Muscle of back (tissue), 13 donors: ENCODE data around the gene CHFR. TPM values are rescaled to one million over a fixed set of nuclear protein-coding genes. Genes with fewer than 3 reads are reported as not detected.
A peak's percentile ranks its signal among the peaks of the same experiment; 100 is the strongest.
"Not testable (repeated sequence)": the region's sequence is repeated elsewhere in the genome, so short reads cannot be mapped to it uniquely, and the experiment has no call there.

Experiments used
- DNase-seq, 3 donors: peaks; one replicate each; pipeline versions ENCODE4 v3.0.0 to v3.0.0-alpha.2; 2013
- long read RNA-seq, 9 donors: transcript quantifications; one replicate each; lab custom pipeline, GENCODE V29; 2026
- polyA plus RNA-seq, 10 donors: library from polyadenylated mRNA; unstranded; fragments of 120-200 nt; gene quantifications; one replicate each; pipeline ENCODE4 v1.2.1, GENCODE V29; 2013; ENCODE audit not compliant: insufficient read length in 10 of 10

CHFR gene, protein sequence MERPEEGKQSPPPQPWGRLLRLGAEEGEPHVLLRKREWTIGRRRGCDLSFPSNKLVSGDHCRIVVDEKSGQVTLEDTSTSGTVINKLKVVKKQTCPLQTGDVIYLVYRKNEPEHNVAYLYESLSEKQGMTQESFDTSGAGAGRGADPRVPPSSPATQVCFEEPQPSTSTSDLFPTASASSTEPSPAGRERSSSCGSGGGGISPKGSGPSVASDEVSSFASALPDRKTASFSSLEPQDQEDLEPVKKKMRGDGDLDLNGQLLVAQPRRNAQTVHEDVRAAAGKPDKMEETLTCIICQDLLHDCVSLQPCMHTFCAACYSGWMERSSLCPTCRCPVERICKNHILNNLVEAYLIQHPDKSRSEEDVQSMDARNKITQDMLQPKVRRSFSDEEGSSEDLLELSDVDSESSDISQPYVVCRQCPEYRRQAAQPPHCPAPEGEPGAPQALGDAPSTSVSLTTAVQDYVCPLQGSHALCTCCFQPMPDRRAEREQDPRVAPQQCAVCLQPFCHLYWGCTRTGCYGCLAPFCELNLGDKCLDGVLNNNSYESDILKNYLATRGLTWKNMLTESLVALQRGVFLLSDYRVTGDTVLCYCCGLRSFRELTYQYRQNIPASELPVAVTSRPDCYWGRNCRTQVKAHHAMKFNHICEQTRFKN
- polyA plus RNA-seq = 10 to 100 TPM; 14.2 to 21.9 (median 17.8) TPM
- long read RNA-seq, donor 1 = 0 reads
- long read RNA-seq, donor 2 = 0 reads
- long read RNA-seq, donor 3 = 0 reads
- long read RNA-seq, donor 4 = 0 reads
- long read RNA-seq, donor 5 = 0 reads
- long read RNA-seq, donor 6 = 0 reads
- long read RNA-seq, donor 7 = 0 reads
- long read RNA-seq, donor 8, partial matches to known transcripts = 0 of 2 reads
- long read RNA-seq, donor 8, other reads (novel, unspliced or antisense) = 0 of 2 reads
- long read RNA-seq, donor 9, partial matches to known transcripts = 0 of 1 reads
- long read RNA-seq, donor 9, other reads (novel, unspliced or antisense) = 0 of 1 reads

DNA sequence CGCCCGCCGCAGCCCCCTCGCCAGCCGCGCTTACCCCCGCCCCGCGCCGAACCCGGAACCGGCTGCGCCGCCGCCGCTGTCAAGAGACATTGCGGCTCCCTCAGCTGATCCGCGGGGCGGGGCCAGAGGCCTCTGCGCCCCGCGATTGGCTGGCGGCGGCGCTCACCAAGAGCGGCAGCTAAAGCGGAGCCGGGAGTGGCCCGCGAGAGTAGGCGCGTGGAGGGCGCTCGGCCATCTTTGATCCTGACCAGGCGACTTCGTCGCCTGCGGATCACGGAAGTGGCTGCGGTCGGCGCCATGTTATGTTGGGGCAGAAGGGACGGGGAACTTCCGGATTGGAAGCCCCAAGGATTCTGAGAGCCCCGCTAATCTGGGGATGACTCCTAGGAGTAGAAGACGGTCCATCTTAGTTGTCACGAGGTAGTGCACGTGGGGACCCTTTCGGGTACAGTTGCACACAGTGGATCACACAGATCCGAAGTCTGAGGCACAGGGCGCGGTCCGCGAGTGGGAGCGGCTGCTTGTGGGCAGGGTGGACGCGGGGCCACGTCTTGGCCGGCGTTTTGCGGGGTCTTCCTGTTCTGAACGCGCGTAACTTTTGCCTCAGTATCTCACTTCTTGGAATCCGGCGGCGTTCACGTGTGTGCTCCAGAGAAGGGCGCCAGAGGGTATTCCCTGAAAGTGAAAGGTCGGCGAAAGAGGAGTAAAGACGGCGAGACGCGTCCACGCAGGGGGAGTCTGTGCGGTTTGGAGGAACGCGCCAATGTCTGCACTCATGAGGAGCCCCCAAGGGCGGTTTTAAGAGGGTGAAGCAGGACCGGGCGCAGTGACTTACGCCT lies at the start of gene CHFR:
Gene CHFR, minus strand, starts transcription at position 93 of the 839 bp plus-strand sequence. CDS start 277 bp downstream, outside the sequence.
- DNase-seq = peak; percentile 98 to 99 (median 99)

DNA sequence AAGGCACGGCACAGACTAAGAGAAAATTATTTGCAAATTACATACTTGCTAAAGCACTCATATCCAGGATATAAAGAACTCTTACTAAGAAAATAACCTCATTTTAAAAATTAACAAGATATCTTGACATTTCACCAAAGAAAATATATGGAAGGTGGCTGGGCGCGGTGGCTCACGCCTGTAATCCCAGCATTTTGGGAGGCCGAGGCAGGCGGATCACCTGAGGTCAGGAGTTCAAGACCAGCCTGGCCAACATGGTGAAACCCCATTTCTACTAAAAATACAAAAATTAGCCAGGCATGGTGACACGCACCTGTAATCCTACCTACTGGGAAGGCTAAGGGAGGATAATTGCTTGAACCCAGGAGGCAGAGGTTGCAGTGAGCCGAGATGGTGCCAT lies 49.5 kb upstream of the CHFR start:
- DNase-seq = not testable (repeated sequence)

DNA sequence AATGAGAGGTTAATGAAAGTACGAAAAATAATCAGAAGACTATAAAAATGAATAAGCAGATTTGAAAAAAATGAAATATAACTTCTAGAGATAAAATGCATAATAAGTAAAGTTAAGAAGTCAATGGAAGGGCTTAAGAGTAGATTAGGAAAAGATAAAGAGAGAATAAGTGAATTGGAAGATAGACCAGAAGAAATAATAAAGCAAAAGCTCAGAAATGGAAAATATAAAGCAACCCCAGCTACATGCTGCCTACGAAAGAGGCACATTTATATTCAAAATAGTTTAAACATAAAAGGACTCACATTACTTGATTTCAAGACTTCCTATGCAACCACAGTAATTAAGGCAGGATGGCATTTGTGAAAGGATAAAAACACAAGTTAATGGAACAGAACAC lies 48.8 kb upstream of the CHFR start:
- DNase-seq = no peak

DNA sequence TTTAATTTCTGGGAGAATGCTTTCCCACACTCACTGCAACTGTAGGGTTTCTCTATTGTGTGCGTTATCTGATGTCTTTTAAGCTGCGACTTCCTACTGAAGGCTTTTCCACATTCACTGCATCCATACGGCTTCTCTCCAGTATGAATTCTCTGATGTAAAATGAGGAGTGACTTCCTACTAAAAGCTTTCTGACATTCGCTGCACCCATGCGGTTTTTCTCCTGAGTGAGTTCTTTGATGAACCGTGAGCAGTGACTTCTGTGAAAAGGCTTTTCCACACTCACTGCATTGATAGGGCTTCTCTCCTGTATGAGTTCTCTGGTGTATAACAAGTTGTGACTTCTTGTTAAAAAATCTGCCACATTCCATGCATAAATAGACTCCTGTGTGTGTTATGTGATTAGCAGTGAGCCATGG lies 39.0 kb upstream of the CHFR start:
- DNase-seq = no peak

DNA sequence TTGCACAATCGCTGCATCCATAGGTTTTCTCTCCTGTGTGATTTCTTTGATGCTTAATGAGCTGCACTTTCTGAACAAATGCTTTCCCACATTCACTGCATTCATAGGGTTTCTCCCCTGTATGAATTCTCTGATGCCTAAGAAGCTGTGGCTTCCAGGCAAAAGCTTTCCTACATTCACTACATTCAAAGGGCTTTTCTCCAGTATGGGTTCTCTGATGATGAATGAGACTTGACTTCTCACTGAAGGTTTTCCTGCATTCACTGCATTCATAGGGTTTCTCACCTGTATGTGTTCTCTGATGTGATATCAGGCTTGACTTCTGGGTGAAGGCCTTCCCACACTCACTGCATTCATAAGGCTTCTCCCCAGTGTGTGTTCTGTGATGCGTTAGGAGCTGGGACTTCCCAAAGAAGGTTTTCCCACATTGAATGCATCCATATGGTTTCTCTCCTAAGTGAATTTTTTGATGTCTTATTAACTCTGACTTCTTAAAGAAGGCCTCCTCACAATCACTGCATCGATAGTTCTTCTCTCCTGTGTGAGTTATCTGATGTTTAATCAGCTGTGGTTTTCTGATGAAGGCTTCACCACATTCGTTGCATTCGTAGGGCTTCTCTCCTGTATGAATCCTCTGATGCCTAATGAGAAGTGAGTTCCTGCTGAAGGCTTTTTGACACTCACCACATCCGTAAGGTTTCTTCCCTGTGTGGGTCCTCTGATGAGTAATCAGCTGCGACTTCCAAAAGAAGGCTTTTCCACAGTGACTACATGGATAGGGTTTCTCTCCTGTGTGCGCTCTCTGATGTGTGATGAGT lies 38.4 kb upstream of the CHFR start:
- no peak for DNase-seq

DNA sequence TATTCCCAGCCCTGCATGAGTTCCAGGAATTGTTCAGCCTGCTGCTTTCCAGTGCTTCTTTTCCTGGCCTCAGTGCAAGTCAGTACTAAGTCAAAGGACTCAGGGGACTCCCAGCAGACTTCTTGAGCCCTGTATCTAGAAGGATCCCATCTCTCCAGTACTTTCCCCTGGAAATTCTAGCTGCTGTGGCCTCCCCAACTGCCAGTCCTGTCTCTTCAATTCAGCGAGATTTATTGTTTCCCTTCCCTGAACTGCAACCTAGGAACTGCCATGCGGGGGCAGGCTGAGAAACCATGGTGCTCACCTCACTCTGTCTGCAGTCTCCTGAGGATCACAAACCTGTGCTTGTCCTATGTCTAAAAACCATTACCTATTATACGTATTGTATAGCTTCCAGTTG lies 37.0 kb upstream of the CHFR start:
- no peak for DNase-seq

DNA sequence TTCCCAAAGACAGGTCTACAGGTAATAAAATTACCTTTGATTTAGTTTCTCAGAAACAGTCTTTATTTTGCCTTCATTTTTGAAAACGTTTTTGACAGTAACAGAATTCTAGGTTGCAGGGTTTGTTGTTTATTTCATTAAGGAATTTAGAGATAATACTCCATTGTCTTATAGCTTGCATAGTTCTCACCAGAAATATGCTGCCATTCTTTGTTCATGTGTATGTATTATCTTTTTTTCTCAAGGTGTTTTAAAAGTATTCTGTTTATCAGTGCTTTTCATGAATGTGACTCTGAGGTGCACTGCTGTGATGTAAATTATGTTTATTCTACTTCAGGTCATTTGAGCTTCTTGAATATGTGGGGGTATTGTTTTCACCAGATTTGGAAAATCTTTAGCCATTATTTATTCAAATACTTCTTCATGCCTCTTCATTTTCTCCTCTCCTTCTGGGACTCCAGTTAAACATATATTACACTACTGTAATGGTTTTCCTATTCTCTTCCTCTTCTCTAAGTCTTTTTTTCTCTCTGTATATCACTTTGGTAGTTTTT lies 36.0 kb upstream of the CHFR start:
- no peak for DNase-seq

DNA sequence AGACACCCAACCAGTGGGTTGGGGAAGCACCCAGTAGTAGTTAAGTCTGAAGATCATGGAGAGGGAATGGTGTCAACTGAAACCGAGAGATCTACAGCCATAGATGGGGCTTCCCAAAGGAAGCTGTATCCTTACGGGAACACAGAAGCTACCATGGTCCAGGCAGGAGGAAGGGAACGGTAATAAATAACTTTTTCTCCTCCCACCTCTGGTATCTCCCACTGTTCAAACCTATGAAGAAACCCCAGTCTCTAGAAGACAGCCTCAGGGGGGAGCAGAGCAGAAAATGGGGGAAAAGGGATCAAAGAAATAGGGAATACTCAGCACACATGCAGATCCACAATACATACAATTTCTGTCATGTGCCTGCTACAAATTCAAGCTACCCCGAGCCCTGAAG lies 35.3 kb upstream of the CHFR start:
- no peak for DNase-seq

DNA sequence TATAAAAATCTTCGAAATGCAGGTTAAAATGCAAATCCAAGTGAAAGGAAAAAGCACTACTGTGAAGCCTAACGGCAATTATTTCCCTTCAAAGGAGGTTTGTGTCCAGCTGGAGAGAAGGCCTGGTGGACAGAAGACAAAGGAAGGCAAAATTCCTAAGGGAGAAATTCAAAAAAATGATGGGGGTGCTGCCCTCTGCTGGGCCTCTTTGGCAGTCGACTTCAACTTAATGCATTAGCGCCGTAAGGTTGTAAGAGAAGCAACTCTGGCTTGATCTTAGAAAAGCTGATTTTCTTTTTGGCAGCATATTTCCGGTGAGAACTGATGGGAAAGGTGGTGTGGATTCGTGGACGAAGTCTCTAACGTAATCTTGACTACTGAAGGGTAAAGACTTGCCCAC lies 34.3 kb upstream of the CHFR start:
- no peak for DNase-seq

DNA sequence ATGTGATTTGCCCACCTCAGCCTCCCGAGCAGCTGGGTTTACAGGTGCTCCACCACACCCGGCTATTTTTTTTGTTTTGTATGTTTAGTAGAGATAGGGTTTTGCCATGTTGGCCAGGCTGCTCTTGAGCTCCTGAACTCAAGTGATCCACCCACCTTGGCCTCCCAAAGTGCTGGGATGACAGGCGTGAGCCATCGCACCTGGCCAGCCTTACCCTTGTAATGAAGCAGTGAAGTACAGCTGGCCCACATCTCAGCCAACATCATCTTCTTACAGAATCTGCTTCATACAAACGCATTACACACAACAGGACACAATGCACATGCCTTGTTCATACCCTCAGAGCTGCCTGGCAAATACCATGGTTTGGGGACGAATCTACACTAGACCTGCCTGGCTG lies 31.3 kb upstream of the CHFR start:
- no peak for DNase-seq

DNA sequence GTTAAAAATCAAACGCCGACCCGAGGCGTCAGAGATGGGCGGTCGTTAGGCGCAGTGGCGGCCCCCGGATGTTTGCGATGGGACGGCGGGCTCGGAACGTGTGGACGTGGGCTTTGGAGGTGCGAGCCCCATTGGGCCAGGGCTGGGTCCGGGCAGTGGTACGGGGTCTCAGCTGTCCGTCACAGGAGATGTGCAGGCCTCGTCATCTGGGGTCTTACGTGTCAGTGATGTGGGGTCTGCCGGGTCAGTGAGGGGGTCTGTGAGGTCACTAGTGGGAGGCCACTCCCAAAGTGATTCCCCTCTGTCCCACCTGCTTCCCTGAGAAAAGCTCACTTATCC lies 21.6 kb upstream of the CHFR start:
- no peak for DNase-seq

DNA sequence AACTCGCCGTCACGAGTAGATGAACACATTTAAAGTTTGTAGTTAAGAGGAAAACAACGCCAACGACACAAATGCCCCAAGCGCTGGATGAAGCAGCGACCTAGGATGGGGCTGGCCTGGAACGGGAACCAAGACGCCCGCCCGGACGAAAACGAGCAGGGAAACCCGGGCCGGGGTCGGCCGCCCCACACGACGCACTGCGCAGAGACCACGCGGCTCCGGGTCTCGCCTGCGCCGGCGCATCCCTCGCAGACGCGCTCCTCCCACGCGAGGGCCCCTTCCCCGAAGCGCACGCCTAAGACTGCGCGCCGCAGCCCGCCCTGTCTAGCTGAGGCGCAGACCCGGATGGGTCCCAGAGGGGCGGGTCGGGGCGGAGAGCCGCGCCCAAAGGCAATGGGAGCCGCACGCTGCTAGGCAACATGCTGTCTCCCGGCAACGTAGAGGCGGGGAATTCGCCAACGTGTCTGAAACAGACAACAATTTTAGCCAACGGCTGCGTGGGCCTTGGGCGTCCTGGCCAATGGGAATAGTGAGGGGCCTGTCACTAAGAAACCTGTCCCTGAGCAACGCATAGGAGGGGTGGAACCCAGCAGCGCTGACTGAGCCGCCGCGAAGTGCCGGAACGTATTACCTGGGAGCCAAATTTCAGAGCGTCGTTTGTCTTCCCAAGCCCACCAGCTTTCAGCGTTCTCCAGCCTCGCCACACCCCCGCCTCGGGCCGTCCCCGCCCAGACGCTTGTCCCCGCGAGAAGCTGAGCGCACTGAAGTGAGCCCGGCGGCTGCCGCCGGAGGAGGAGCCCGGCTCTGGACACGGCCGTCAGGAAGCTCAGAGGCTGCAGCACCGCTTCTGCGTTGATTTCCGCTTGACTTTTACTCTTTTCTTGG lies 21.0 kb upstream of the CHFR start:
- peak; percentile 96 to 99 (median 97) for DNase-seq

DNA sequence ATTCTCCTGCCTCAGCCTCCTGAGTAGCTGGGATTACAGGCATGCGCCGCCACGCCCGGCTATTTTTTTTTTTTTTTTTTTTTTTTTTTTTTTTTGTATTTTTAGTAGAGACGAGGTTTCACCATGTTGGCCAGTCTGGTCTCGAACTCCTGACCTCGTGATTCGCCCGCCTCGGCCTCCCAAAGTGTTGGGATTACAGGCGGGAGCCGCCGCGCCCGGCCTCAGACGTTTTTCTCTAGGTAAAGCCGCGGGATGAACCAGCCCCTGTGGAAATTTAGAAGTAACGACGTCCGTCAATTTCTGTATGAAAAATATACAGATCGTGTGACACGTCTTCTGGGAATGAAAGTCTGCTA lies 20.4 kb upstream of the CHFR start:
- DNase-seq = not testable (repeated sequence)

DNA sequence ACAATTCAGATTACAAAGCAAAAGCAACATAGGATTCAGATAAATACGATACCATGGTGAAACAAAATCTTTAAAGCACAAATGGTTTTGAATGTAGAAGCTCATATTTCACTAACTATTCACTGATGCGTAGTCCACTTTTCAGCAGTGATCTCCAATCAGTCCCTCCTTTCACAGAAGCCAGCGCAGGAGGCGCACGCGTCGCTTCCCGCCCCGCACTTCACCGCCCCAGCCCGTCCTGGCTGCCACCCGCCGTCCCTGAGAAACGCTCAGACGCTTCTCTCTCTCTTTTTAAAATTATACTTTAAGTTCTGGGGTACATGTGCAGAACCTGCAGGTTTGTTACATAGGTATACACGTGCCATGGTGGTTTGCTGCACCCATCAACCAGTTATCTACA lies 19.8 kb upstream of the CHFR start:
- DNase-seq = peak in 1 of 3 donors; percentile 24

DNA sequence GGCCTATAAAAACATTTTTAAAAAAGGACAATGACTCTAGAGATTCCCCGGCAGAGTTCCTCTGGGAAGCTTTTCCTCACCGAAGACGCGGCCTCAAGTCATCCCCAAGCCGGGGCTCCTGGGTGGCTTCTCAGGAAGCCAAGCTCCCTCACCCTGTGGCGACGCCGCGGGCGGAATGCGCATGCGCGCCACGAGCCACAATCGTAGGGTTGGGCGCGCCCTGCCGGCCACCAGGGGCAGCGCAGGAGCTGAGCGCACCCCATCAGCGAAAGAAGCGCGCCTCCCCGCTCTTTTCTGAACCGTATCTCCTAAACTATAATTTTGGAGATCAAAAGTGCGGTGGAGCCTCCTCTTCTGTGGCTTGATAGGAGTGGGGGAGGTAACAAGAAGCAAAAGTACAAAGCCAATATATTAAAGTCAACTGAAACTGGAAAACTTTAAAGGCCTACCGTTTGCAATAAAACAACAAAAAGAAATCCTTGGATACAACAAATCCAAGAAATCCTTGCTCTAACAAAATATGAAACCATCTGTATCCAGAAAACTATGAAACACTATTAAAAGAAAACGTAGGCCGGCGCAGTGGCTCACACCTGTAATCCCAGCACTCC lies 17.4 kb upstream of the CHFR start:
- DNase-seq = peak; percentile 39 to 86 (median 82)

DNA sequence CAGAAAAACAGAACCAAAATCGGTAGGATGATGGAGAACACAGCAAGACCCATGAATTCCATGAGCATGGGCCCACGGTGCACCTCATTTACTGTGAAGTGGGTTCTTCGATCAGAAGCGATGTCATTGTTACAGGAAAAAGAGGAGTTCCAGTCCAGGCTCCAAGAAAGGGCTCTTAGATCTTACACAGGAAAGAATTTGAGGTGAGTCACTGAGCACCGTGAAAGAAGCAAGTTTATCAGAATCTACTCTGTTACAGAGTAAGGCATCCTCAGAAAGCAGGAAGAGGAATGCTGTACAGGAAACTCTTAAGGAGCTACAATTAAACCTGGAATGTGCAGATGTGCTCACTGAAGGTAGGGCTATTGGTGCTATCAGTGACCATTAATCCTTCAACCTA lies 11.6 kb upstream of the CHFR start:
- no peak for DNase-seq

DNA sequence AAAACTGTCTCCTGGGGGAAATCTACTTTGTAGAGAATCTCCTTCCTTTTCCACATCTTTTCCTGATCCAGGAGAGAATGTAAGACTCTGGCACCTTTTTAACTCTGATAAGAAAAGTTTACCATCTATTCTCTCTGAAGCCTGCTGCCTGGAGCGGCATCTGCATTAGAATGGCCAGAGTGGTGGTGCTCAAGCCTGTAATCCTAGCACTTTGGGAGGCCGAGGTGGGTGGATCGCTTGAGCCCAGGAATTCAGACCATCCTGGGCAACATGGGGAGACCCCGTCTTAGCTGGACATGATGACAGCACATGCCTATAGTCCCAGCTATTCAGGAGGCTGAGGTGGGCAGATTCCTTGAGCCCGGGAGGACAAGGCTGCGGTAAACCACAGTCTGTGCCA lies 1.4 kb upstream of the CHFR start:
- no peak for DNase-seq

DNA sequence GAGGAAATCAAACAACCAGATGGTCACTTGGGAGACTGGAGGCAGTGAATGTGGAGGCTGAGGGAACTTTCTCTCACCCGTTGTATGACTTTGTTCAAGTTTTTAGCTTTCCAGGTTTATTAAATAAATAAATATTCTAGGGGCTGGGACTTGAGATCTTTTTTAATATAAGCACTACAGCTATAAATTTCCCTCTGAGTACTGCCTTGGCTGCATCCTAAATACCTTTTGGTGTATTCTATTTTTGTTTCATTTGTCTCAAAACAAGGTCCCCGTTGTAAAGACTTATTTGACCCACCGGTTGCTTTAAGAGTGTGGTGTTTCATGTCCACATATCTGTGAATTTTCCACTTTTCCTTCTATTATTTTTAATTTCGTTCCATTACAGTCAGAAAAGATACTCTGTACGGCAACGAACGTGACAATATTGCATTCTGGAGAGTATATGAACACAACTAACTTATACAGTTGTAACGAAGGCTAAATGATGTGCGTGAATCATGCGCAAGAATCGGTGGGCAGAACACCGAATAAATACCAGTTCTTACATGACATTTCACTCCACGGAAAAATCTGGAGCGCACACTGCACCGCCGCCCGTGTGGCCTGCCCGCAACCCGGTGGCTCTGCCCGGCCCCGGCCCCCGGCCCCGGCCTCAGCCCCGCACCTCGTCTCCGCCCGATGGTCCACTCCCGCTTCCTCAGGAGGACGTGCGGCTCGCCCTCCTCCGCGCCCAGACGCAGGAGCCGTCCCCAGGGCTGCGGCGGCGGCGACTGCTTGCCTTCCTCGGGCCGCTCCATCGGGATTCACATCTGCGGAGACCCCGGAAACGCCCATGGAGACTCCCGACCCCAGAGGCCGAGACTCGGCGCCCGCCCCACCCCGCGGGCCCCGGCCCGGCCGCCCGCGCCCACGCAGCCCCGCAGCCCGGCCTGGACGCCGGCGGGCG lies 602 bp downstream of the CHFR start:
- no peak for DNase-seq
